GM19351 (cell line): ENCODE data around the gene PI4K2B.
"Not testable (repeated sequence)": the region's sequence is repeated elsewhere in the genome, so short reads cannot be mapped to it uniquely, and the experiment has no call there.

Experiments
- ATAC-seq: cut with Tn5 transposase; IDR thresholded peaks from one replicate; pipeline ENCODE4 v1.9.1; 2021; ENCODE audit warnings: mild to moderate bottlenecking, moderate library complexity; ENCODE audit not compliant: unreplicated experiment

The PI4K2B gene

DNA sequence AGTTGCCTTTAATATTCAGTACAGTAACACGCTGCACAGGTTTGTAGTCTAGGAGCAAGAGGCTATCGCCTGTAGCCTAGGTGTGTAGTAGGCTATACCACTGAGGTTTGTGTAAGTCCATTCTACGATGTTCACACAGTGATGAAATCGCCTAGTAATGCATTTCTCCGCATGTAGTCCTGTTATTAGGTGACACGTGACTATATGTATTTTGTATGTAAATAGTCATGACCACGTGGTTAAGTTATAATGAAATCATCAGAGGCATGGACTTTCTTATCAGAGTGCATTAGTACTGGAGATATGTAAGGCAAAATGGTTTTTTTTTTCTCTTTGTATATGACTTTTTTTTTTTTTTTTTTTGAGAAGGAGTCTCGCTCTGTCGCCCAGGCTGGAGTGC is 68.8 kb downstream of the PI4K2B start:
- no peak for ATAC-seq

GRCh38 chr4:25303578-25303977 is 69.7 kb downstream of the PI4K2B start:
- no peak for ATAC-seq

- ATAC-seq = no peak
These were observed 72.8 kb downstream of the PI4K2B start for GRCh38 chr4:25306518-25307057.

- ATAC-seq = no peak
These were observed 73.8 kb downstream of the PI4K2B start for GRCh38 chr4:25307596-25307995.

DNA sequence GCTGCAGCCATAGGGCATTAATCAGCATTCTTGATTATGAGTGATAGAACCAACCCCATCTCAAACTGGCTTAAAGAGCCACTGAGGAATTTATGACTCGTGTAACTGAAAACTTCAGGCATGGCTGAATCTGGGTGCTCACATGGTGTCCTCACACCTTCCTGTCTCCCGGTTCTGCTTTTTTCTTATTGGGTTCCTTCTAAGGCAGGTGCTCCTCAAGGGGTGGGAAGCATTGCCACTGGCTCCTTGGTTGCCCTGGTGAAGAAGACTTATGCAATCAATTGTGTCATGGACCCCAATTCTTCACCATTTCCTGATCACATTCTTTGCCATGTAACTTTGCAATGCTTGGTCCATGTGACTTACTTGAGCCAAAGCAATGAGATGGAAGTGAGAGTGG is 74.5 kb downstream of the PI4K2B start:
- no peak for ATAC-seq

GRCh38 chr4:25308761-25309160 is 74.9 kb downstream of the PI4K2B start:
- no peak for ATAC-seq

GRCh38 chr4:25310066-25310802 is 76.4 kb downstream of the PI4K2B start:
- peak; percentile 48 for ATAC-seq

DNA sequence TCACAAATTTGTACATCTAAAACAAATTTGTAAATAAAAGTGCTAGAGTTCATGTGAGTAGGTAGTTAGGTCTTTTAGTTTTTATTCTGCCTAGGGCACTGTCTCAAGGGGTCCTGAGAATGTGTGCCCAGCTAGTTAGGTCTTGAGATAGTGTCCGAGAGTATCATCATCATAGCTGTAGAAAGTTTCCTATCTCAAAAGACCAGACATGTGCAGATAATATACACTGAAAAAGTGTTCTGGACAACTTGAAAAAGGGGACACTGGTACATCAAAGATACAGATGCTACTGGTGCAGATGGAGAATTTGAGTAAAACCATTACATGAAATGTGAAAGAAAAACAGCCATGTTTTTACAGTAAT is 77.0 kb downstream of the PI4K2B start:
- ATAC-seq = no peak

DNA sequence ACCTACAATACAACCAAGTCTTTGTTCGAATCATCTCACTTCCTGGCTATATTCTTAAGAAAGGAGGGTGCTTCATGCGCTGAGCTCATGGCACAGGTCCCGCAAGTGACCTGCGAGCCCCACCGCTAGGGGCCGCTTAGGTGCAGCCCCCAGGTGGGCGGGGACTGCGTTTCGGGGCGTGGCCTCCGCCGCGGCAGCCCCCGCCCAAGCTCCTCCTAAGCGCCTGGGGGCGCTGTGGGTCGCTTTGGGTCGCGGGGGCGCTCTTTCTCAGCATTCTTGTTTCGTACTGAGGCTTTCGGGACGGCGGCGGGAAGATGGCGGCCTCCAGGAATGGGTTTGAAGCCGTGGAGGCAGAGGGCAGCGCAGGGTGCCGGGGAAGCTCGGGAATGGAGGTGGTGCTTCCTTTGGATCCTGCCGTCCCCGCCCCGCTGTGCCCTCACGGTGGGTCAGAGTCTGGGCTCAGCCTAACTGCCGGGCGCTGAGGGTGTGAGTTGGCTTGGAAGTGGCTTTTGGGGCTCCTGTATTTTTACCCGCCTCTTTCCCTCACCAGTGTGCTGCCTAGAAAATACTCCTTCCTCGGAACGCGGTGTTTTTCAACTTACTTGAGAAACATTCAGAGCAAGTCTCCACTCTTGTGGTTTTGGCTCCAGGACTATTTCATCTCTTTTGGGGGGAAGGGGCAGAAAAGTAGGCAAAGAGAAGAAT is 78.8 kb downstream of the PI4K2B start, which contains the start of gene ZCCHC4:
TSS of gene ZCCHC4 (plus strand) at position 279 of the 705 bp plus-strand sequence. CDS start at position 315, 36 bp downstream.
- ATAC-seq = peak; percentile 78

GRCh38 chr4:25313201-25313895 is 79.5 kb downstream of the PI4K2B start:
- no peak for ATAC-seq

DNA sequence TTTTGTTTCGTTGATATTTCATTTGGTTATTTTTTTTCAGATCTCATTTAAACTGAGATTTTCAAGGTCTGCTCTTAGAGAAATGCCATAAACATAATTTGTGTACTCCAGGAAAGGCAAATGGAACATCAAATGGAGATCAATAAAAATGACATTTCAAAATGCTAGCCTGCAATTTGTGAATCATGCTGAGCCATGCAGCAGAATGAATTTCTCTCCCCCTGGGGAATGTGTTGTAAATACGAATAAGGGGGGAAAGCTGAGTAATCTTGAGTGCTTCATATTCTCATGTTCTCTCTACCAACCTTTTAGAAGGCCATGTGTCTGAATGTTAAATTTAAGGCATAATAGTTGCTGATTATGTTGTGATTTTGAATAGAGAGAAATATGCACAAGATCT is 86.5 kb downstream of the PI4K2B start:
- ATAC-seq = no peak

DNA sequence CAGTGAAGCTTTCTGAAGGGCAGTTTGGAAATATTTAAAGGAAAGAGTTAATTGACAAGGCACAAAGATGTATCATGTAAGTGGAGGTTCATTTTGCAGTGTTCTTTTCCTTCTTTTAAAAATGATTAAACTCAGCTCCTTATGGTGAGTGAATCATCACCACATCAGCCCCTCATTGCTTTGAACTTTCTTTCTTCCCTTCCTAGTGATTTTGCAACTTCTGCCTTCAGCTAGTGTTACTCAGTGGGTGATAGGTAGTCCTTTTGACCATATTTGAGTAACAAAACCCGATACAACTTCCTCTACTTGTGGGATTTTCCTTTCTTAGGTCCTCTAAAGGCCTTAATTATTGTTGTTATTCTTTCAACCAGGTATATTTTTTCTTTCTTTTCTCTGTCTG is 86.9 kb downstream of the PI4K2B start:
- ATAC-seq = no peak

GRCh38 chr4:25321703-25322102 is 87.9 kb downstream of the PI4K2B start:
- ATAC-seq = peak; percentile 62

DNA sequence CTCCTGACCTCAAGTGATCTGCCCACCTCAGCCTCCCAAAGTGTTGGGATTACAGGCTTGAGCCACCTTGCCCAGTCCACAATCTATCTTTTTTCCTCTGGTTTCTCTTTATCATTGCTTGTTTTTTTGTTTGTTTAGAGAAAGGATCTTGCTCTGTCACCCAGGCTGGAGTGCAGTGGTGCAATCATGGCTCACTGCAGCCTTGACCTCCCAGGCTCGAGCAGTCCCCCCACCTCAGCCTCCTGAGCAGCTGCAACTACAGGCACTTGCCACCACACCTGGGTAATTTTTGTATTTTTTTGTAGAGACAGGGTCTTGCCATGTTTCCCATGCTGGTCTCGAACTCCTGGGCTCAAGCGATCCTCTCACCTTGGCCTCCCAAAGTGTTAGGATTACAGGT is 94.6 kb downstream of the PI4K2B start:
- ATAC-seq = not testable (repeated sequence)
